Effector memory CD8-positive, alpha-beta T cell (primary cell): ENCODE measurements around the gene CMSS1.
"Not testable (repeated sequence)": the region's sequence is repeated elsewhere in the genome, so short reads cannot be mapped to it uniquely, and the experiment has no call there.

Experiments
- ATAC-seq: fragments of 150-1000 bp; cut with Tn5 transposase; replicated peaks from 2 replicates; pipeline ENCODE4 v1.10.0; 2021; ENCODE audit warnings: mild to moderate bottlenecking, moderate library complexity
- DNase-seq, 3 experiments: peaks; one replicate each; pipeline ENCODE4 v3.0.0; 2021
- H3K27ac Mint-ChIP-seq, 2 donors: one replicate each; pipeline ENCODE4 v1.8.0; 2022; ENCODE audit warnings: mild to moderate bottlenecking in 2 of 2, mixed read lengths in 2 of 2, moderate library complexity in 2 of 2
- H3K27me3 Mint-ChIP-seq, 2 donors: one replicate each; pipeline ENCODE4 v1.8.0; 2022; ENCODE audit warnings: mixed read lengths in 2 of 2
- H3K36me3 Mint-ChIP-seq: one replicate; pipeline ENCODE4 v1.8.0; 2022; ENCODE audit warnings: mild to moderate bottlenecking, moderate library complexity, mixed read lengths; ENCODE audit not compliant: insufficient read depth
- H3K4me1 Mint-ChIP-seq, 2 donors: one replicate each; pipeline ENCODE4 v1.8.0; 2022; ENCODE audit warnings: low read depth in 2 of 2, mixed read lengths in 2 of 2
- H3K4me3 Mint-ChIP-seq, 2 donors: one replicate each; pipeline ENCODE4 v1.8.0; 2022; ENCODE audit warnings: mild to moderate bottlenecking in 2 of 2, mixed read lengths in 2 of 2, moderate library complexity in 2 of 2
- H3K9me3 Mint-ChIP-seq, 2 donors: one replicate each; pipeline ENCODE4 v1.8.0; 2022; ENCODE audit warnings: mixed read lengths in 2 of 2

The CMSS1 gene

GRCh38 chr3:99833617-99834205 is 16.0 kb downstream of the CMSS1 start:
- Mint-ChIP-seq H3K27me3 (no peaks in the 10 kb centered on the region), H3K4me3 (no peak overlapping the region), H3K4me1 (no peaks in the 10 kb centered on the region), H3K9me3 (no peaks in the 10 kb centered on the region), H3K36me3 (peaks cover 1% of the 10 kb centered on the region), H3K27ac (no peak overlapping the region)
- ATAC-seq (no peak), DNase-seq (no peak)

DNA sequence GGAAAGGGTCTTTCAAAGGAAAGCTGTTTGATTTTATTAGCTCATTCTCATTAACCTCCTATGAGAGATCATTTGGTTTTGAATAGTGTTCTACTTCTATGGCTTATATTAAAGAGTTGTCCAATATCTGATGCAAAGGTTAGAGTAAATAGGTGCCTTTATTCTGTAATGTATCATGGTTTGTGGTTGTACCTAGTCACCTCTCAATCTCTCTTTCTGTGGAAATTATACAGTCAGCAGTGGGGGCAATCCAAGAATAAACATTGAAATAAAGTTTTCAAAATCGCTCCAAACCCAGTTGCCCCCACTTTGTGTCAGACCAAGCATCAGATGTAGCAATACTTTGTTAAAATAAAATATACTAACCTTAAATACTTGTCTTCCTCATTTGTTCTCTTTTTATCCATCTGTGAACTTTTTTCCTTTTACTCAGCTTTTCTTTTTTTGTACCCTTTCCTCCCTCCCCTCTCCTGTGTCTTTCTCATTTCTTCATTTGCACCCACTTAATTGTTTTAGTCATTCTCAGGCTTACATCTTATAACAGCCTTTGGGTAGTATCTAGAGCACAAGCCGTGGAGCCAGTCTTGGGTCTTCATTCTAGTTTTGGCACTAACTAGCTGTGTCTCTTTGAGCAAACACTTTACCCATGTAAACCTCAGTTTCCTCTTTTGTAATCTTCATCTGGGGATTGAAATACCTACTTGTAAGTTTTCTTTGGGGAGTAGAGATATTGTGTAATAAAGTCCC is 16.7 kb downstream of the CMSS1 start:
- ATAC-seq (no peak), DNase-seq (no peak)
- no peaks in the 10 kb centered on the region for H3K9me3 Mint-ChIP-seq
- no peaks in the 10 kb centered on the region for H3K27me3 Mint-ChIP-seq
- H3K36me3 Mint-ChIP-seq = no peaks in the 10 kb centered on the region
- H3K27ac Mint-ChIP-seq = no peak overlapping the region
- H3K4me1 Mint-ChIP-seq = no peaks in the 10 kb centered on the region
- H3K4me3 Mint-ChIP-seq = no peak overlapping the region

- Mint-ChIP-seq H3K27ac (no peak overlapping the region), H3K4me1 (no peaks in the 10 kb centered on the region), H3K9me3 (no peaks in the 10 kb centered on the region), H3K36me3 (no peaks in the 10 kb centered on the region), H3K27me3 (no peaks in the 10 kb centered on the region), H3K4me3 (no peak overlapping the region)
- DNase-seq (no peak), ATAC-seq (no peak)
Measured at GRCh38 chr3:99836681-99837080, 19.0 kb downstream of the CMSS1 start.

DNA sequence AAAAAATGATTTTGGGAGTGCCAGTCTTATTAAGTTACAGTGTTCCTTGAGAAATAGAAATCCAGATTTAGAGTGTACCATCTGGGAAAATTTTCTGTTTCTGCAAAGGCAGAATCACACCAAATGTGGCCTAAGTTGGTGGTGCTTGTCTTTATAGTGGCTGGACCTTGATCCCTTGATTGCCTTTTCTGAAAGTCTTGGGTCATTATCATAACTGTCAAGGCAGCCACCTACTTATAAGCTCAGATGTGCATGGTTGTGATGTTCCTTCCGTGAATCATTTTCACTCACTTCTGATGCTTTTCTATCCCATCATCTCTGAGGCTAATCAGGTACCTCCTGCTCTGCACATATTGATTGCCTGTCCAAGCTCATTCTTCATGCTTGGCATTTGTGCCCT is 20.1 kb downstream of the CMSS1 start:
- Mint-ChIP-seq H3K4me1 (no peaks in the 10 kb centered on the region), H3K27ac (no peak overlapping the region), H3K27me3 (no peaks in the 10 kb centered on the region), H3K9me3 (no peaks in the 10 kb centered on the region), H3K4me3 (no peak overlapping the region), H3K36me3 (no peaks in the 10 kb centered on the region)
- DNase-seq (no peak), ATAC-seq (no peak)

GRCh38 chr3:99838755-99839154 is 21.1 kb downstream of the CMSS1 start:
- no peaks in the 10 kb centered on the region for H3K4me1 Mint-ChIP-seq
- H3K27me3 Mint-ChIP-seq = no peaks in the 10 kb centered on the region
- H3K4me3 Mint-ChIP-seq = no peak overlapping the region
- no peaks in the 10 kb centered on the region for H3K36me3 Mint-ChIP-seq
- ATAC-seq = no peak
- H3K27ac Mint-ChIP-seq = no peak overlapping the region
- no peaks in the 10 kb centered on the region for H3K9me3 Mint-ChIP-seq
- no peak for DNase-seq

GRCh38 chr3:99839613-99840012 is 22.0 kb downstream of the CMSS1 start:
- no peak overlapping the region for H3K4me3 Mint-ChIP-seq
- H3K27me3 Mint-ChIP-seq = no peaks in the 10 kb centered on the region
- H3K36me3 Mint-ChIP-seq = no peaks in the 10 kb centered on the region
- no peaks in the 10 kb centered on the region for H3K4me1 Mint-ChIP-seq
- H3K9me3 Mint-ChIP-seq = no peaks in the 10 kb centered on the region
- ATAC-seq (no peak), DNase-seq (no peak)
- H3K27ac Mint-ChIP-seq = no peak overlapping the region

GRCh38 chr3:99841949-99842348 is 24.3 kb downstream of the CMSS1 start:
- H3K36me3 Mint-ChIP-seq, H3K27me3 Mint-ChIP-seq, H3K4me3 Mint-ChIP-seq: not testable (repeated sequence)

DNA sequence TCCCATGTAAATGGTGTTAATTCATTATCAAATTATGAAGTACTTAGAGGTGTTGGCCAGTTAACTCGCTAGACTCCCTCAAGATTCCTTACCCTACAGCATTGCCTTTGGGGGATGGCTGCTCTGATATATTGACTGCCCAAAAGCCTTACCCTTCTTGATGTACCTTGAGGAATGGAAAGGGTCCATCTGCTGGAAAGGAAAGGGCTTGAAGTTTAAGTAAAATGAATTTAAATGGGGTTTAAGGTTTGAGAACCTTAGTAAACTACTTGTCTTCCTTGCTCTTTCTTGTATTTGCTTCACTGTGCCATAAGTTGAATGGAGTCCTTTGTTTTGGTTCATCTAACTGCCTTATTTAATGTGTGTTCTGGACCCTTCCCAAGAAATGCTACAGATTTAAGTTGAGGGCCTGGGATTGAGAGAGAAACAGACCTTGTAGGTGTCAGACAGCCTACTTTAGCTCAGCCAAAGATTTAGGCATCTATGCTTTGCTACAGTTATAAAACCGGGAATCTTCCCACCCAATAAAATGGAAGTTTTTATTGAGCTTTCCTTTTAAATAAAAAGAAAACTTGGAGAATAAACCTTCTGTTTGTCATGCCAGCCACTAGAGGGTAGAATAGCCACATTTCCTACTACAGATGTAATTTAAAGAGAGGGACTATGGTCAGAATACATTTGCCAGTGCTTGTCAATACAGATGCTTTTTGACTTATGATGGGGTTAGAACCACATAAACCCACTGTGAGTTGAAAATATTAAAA is 25.3 kb downstream of the CMSS1 start:
- Mint-ChIP-seq H3K4me1 (peaks cover 2% of the 10 kb centered on the region in 2 donors), H3K9me3 (no peaks in the 10 kb centered on the region), H3K4me3 (no peak overlapping the region), H3K27ac (no peak overlapping the region), H3K27me3 (no peaks in the 10 kb centered on the region), H3K36me3 (no peaks in the 10 kb centered on the region)
- no peak for ATAC-seq
- no peak for DNase-seq

More at GRCh38 chr3:99841949-99842348, 24.3 kb downstream of the CMSS1 start:
- H3K27ac Mint-ChIP-seq, ATAC-seq, H3K9me3 Mint-ChIP-seq, H3K4me1 Mint-ChIP-seq, DNase-seq: not testable (repeated sequence)

- ATAC-seq (no peak), DNase-seq (no peak)
- Mint-ChIP-seq H3K36me3 (no peaks in the 10 kb centered on the region), H3K27me3 (no peaks in the 10 kb centered on the region), H3K9me3 (no peaks in the 10 kb centered on the region), H3K4me3 (no peak overlapping the region), H3K4me1 (peaks cover 2 to 3% of the 10 kb centered on the region in 2 donors), H3K27ac (no peak overlapping the region)
Measured at GRCh38 chr3:99843590-99844258, 26.1 kb downstream of the CMSS1 start.

DNA sequence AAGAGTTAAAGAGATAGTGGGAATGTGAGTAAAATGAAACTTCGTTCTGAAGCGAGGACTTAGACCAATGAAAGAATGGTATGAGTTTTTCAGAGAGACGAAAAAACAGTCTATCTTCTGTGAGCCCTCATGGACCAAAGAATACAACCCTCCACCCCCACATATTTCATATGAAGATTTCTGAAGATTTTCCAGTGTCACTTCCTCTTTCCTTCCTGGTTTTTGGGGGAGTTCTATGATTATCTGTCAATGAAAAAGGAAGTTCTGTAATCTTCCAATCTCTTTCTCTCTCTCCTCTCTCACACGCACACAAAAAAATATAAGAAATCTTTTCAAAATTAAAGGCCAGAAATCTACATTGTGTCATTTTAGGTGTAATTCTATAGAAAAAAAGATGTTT is 27.7 kb downstream of the CMSS1 start:
- no peak overlapping the region for H3K4me3 Mint-ChIP-seq
- no peaks in the 10 kb centered on the region for H3K36me3 Mint-ChIP-seq
- no peak for DNase-seq
- H3K9me3 Mint-ChIP-seq = no peaks in the 10 kb centered on the region
- peak overlapping the region in 1 of 2 donors; percentile 28 for H3K27ac Mint-ChIP-seq
- H3K4me1 Mint-ChIP-seq = peaks cover 2 to 3% of the 10 kb centered on the region in 2 donors
- no peaks in the 10 kb centered on the region for H3K27me3 Mint-ChIP-seq
- ATAC-seq = no peak

DNA sequence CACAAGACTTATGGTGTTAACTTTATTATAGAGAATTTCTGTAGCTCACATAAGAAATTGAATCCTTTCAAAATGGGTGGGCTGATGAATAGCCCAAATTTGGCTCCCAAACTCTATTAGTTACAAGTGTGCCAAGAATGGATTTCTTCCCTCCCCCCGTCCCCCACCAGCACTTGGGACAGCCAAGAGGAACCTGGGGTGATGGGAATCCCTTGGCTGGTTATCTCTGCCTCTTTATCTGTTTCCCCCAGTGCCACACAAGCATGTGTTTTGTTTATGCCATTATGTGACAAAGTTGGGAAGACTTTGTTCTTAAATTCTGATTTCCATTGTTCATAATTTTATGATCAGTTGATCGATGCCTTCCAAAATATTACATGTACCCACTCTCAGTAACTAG is 28.3 kb downstream of the CMSS1 start:
- Mint-ChIP-seq H3K4me1 (peaks cover 2 to 3% of the 10 kb centered on the region in 2 donors), H3K36me3 (no peaks in the 10 kb centered on the region), H3K9me3 (no peaks in the 10 kb centered on the region), H3K27me3 (no peaks in the 10 kb centered on the region), H3K4me3 (no peak overlapping the region), H3K27ac (no peak overlapping the region)
- ATAC-seq (no peak), DNase-seq (no peak)

DNA sequence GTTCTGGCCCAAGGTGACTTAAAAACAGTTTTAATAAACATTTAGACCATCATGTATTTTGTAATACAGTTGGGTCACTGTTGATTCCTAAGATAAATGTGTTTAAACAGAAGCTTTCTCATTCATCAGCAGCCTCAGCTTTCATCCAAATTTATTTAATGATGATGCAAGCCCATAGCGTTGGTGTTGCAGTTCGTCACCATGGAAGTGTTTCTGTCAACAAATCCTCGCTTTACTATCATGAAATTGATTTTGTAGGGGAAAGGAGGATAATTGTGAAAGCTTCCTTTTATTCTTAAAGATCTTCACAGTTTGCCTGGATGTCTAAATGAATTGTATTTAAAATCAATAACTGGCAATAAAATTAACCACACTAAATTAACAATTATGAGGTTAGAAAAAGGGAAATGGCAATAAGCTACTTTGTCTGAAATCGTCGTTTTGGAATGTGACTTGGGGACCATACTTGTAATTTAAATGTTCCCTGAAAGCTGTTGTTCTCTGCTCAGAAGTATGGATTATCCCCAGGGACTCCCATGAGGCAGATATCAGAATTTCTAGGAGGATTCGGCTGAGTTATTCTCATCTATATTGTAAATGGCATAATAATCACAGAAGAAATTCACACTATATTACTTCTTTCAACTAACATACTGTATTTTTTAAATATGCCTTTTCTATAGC is 29.0 kb downstream of the CMSS1 start:
- peaks cover 3% of the 10 kb centered on the region in 2 donors for H3K4me1 Mint-ChIP-seq
- no peak overlapping the region for H3K27ac Mint-ChIP-seq
- H3K4me3 Mint-ChIP-seq = no peak overlapping the region
- no peaks in the 10 kb centered on the region for H3K36me3 Mint-ChIP-seq
- no peaks in the 10 kb centered on the region for H3K9me3 Mint-ChIP-seq
- H3K27me3 Mint-ChIP-seq = no peaks in the 10 kb centered on the region
- no peak for ATAC-seq
- no peak for DNase-seq

- H3K27ac Mint-ChIP-seq = peak overlapping the region in 1 of 2 donors; percentile 20
- no peaks in the 10 kb centered on the region for H3K27me3 Mint-ChIP-seq
- ATAC-seq = no peak
- H3K4me3 Mint-ChIP-seq = no peak overlapping the region
- no peaks in the 10 kb centered on the region for H3K9me3 Mint-ChIP-seq
- peaks cover 3 to 4% of the 10 kb centered on the region in 2 donors for H3K4me1 Mint-ChIP-seq
- no peaks in the 10 kb centered on the region for H3K36me3 Mint-ChIP-seq
- DNase-seq = no peak
Measured at GRCh38 chr3:99848433-99848832, 30.8 kb downstream of the CMSS1 start.
